HEK293 (cell line): ENCODE results near the gene UXS1.

ENCODE experiments used
- SCRT1 ChIP-seq: fragments of 450-650 bp; formaldehyde crosslinking; IDR thresholded peaks from 2 replicates; pipeline ENCODE4 v1.5.1; 2016; ENCODE audit warnings: missing biosample characterization, missing genetic modification characterization, borderline replicate concordance
- ZNF24 ChIP-seq: fragments of 450-650 bp; formaldehyde crosslinking; IDR thresholded peaks from 2 replicates; pipeline ENCODE4 v1.5.1; 2016; ENCODE audit warnings: missing biosample characterization, missing genetic modification characterization
- ZNF274 ChIP-seq, 2 experiments: fragments of 200-500 bp in 1 of 2; fragments of 450-650 bp in 1 of 2; sonication (Bioruptor generic) in 1 of 2; formaldehyde crosslinking in 1 of 2; IDR thresholded peaks; 2 replicates each; pipeline versions ENCODE4 v1.5.1 to v1.6.1; 2014 to 2016; ENCODE audit warnings: borderline replicate concordance in 1 of 2, inconsistent platforms in 1 of 2, low read length in 1 of 2, missing biosample characterization in 1 of 2, missing genetic modification characterization in 1 of 2
- ZNF549 ChIP-seq: fragments of 450-650 bp; IDR thresholded peaks from 2 replicates; pipeline ENCODE4 v1.5.1; 2018; ENCODE audit warnings: missing biosample characterization, missing genetic modification characterization, mild to moderate bottlenecking, inconsistent platforms, moderate library complexity
- ZNF629 ChIP-seq: fragments of 450-650 bp; formaldehyde crosslinking; IDR thresholded peaks from 2 replicates; pipeline ENCODE4 v1.5.1; 2017; ENCODE audit warnings: missing biosample characterization, missing genetic modification characterization
- ZNF830 ChIP-seq: fragments of 450-650 bp; IDR thresholded peaks from 2 replicates; pipeline ENCODE4 v1.5.0; 2018; ENCODE audit warnings: missing biosample characterization, missing genetic modification characterization, low read depth, mild to moderate bottlenecking, moderate library complexity
- TF ChIP-seq, protein P1 (sequence below): fragments of 450-650 bp; formaldehyde crosslinking; IDR thresholded peaks from 2 replicates; pipeline ENCODE4 v1.5.1; 2016; ENCODE audit warnings: missing biosample characterization, missing genetic modification characterization
- TF ChIP-seq, protein P2 (sequence below): fragments of 450-650 bp; formaldehyde crosslinking; IDR thresholded peaks from 2 replicates; pipeline ENCODE4 v1.5.1; 2016; ENCODE audit warnings: missing biosample characterization, missing genetic modification characterization
- TF ChIP-seq, protein P3 (sequence below): fragments of 450-650 bp; formaldehyde crosslinking; IDR thresholded peaks from 2 replicates; pipeline ENCODE4 v1.5.1; 2016; ENCODE audit warnings: missing biosample characterization, missing genetic modification characterization
- TF ChIP-seq, protein P4 (sequence below): fragments of 450-650 bp; formaldehyde crosslinking; IDR thresholded peaks from 2 replicates; pipeline ENCODE4 v1.5.1; 2016; ENCODE audit warnings: missing biosample characterization, missing genetic modification characterization

DNA sequence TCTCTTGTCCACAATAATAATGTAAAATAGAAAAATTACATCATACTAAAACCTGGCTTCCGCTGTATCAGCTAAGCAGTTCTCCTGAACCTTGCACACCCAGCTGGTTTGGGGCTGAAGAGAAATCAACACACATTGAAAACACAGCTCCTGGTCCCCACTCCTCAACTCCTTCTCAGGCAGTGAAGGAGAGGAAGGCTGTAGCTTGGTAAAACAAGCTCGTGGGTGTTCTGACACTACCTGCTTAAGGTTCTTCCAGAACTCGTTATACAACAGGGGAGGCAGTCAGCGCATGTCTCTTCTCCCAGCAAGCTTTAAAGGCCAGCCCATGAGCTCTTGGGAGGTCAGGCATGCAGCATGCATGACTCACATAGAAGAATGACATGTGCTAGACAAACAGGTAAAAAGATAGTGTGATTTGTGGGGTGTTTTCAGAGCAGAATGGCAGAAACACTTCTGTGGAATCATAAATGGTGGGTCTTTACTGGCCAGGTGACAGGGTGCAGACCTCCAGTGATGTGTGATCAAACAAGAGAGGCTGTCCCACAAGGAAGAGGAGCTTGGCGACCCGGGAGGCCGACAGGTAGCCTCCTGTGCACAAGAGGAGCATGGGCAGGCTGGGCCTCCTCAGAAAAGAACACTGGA is 69.1 kb downstream of the UXS1 start:
- TF ChIP-seq, protein P1, sequence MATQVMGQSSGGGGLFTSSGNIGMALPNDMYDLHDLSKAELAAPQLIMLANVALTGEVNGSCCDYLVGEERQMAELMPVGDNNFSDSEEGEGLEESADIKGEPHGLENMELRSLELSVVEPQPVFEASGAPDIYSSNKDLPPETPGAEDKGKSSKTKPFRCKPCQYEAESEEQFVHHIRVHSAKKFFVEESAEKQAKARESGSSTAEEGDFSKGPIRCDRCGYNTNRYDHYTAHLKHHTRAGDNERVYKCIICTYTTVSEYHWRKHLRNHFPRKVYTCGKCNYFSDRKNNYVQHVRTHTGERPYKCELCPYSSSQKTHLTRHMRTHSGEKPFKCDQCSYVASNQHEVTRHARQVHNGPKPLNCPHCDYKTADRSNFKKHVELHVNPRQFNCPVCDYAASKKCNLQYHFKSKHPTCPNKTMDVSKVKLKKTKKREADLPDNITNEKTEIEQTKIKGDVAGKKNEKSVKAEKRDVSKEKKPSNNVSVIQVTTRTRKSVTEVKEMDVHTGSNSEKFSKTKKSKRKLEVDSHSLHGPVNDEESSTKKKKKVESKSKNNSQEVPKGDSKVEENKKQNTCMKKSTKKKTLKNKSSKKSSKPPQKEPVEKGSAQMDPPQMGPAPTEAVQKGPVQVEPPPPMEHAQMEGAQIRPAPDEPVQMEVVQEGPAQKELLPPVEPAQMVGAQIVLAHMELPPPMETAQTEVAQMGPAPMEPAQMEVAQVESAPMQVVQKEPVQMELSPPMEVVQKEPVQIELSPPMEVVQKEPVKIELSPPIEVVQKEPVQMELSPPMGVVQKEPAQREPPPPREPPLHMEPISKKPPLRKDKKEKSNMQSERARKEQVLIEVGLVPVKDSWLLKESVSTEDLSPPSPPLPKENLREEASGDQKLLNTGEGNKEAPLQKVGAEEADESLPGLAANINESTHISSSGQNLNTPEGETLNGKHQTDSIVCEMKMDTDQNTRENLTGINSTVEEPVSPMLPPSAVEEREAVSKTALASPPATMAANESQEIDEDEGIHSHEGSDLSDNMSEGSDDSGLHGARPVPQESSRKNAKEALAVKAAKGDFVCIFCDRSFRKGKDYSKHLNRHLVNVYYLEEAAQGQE = no peak
- TF ChIP-seq ZNF274 (IDR thresholded peaks at IDR 0.05; ENCODE audit: low read length) (no peak), ZNF274 (tag by site-specific recombination; IDR thresholded peaks at IDR 0.05; ENCODE audit: borderline replicate concordance) (no peak), ZNF24 (no peak), SCRT1 (tag by site-specific recombination) (no peak), ZNF830 (tag by site-specific recombination) (no peak), ZNF549 (tag by site-specific recombination) (no peak), ZNF629 (tag by site-specific recombination) (no peak)
- TF ChIP-seq, protein P2, sequence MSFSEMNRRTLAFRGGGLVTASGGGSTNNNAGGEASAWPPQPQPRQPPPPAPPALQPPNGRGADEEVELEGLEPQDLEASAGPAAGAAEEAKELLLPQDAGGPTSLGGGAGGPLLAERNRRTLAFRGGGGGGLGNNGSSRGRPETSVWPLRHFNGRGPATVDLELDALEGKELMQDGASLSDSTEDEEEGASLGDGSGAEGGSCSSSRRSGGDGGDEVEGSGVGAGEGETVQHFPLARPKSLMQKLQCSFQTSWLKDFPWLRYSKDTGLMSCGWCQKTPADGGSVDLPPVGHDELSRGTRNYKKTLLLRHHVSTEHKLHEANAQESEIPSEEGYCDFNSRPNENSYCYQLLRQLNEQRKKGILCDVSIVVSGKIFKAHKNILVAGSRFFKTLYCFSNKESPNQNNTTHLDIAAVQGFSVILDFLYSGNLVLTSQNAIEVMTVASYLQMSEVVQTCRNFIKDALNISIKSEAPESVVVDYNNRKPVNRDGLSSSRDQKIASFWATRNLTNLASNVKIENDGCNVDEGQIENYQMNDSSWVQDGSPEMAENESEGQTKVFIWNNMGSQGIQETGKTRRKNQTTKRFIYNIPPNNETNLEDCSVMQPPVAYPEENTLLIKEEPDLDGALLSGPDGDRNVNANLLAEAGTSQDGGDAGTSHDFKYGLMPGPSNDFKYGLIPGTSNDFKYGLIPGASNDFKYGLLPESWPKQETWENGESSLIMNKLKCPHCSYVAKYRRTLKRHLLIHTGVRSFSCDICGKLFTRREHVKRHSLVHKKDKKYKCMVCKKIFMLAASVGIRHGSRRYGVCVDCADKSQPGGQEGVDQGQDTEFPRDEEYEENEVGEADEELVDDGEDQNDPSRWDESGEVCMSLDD (tag by site-specific recombination) = no peak
- TF ChIP-seq, protein P3, sequence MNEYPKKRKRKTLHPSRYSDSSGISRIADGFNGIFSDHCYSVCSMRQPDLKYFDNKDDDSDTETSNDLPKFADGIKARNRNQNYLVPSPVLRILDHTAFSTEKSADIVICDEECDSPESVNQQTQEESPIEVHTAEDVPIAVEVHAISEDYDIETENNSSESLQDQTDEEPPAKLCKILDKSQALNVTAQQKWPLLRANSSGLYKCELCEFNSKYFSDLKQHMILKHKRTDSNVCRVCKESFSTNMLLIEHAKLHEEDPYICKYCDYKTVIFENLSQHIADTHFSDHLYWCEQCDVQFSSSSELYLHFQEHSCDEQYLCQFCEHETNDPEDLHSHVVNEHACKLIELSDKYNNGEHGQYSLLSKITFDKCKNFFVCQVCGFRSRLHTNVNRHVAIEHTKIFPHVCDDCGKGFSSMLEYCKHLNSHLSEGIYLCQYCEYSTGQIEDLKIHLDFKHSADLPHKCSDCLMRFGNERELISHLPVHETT = no peak
- TF ChIP-seq, protein P4, sequence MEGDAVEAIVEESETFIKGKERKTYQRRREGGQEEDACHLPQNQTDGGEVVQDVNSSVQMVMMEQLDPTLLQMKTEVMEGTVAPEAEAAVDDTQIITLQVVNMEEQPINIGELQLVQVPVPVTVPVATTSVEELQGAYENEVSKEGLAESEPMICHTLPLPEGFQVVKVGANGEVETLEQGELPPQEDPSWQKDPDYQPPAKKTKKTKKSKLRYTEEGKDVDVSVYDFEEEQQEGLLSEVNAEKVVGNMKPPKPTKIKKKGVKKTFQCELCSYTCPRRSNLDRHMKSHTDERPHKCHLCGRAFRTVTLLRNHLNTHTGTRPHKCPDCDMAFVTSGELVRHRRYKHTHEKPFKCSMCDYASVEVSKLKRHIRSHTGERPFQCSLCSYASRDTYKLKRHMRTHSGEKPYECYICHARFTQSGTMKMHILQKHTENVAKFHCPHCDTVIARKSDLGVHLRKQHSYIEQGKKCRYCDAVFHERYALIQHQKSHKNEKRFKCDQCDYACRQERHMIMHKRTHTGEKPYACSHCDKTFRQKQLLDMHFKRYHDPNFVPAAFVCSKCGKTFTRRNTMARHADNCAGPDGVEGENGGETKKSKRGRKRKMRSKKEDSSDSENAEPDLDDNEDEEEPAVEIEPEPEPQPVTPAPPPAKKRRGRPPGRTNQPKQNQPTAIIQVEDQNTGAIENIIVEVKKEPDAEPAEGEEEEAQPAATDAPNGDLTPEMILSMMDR (tag by site-specific recombination) = no peak
